ENCODE data around the gene TTC31.
"Not testable (repeated sequence)": the region's sequence is repeated elsewhere in the genome, so short reads cannot be mapped to it uniquely, and the experiment has no call there.

Gene TTC31

GRCh38 chr2:74457549-74458131 is 25.2 kb upstream of the TTC31 start:
- peak; percentile 58 for DNase-seq

- DNase-seq, result peak; percentile 99
These were observed 24.5 kb upstream of the TTC31 start, which contains the start of gene WBP1 for GRCh38 chr2:74458132-74458937. WBP1 (plus strand) TSS chr2:74458438; CDS start chr2:74458603, 165 bp downstream.

- DNase-seq, result no peak
These were observed 23.9 kb upstream of the TTC31 start for GRCh38 chr2:74458938-74459363.

DNA sequence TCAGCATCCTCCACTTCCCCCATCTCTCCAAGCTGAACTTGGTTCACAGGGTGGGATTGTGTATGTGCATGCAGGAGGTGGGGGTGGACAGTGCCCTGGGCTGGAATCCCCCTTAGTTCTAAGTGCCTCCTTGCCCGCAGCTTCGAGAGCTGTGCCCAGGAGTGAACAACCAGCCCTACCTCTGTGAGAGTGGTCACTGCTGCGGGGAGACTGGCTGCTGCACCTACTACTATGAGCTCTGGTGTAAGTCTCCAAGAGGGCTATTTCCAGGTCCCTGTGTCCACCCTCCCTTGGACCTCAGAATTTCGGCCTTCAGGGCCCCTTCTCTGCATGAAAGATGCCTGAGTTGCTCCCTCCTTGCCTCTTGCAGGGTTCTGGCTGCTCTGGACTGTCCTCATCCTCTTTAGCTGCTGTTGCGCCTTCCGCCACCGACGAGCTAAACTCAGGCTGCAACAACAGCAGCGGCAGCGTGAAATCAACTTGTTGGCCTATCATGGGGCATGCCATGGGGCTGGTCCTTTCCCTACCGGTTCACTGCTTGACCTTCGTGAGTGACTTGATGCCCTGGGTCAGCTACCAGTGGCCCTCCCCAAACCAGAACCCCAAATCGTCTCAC is 23.3 kb upstream of the TTC31 start:
- not testable (repeated sequence) for DNase-seq

DNA sequence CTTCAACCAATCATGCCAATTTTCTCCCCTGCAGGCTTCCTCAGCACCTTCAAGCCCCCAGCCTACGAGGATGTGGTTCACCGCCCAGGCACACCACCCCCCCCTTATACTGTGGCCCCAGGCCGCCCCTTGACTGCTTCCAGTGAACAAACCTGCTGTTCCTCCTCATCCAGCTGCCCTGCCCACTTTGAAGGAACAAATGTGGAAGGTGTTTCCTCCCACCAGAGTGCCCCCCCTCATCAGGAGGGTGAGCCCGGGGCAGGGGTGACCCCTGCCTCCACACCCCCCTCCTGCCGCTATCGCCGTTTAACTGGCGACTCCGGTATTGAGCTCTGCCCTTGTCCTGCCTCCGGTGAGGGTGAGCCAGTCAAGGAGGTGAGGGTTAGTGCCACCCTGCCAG is 22.7 kb upstream of the TTC31 start:
- not testable (repeated sequence) for DNase-seq

- no peak for DNase-seq
These were observed 21.5 kb upstream of the TTC31 start for GRCh38 chr2:74461187-74462053.

DNA sequence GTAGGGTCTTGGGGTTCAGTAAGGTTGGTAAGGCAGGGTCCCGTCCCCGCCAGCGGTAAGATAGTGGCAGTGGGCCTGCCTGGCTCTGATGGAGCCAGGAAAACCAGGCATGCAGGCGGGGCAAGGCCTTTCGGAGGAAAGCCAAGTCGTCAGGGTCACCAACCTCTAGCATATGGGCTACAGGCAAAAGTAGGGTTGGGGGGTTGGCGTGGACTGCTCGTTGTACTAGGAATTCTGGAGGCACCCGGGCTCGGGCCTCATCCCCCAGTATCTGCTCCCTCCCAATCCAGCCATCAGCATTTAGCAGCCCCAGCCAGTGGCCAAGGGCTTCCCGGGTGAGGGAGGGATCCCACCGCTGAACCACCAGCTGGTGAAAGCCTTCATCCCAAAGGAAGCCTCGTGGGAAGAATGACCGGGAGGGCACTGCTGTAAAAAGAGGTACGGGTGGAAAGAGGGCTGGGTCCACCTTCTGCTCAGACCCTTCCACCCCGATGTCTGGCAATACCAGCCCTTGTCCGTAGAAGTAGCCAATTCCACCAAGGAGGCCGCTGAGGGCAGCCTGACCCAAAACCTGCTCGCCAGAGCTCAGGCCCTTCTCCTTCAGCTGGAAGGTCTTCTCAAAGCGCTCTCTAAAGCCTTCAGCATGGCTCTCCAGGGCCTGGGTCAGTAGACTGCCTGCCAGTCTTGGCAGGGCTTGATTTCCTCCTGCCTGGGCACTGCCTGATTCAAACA is 20.7 kb upstream of the TTC31 start:
- DNase-seq, result no peak

GRCh38 chr2:74462786-74463105 is 20.1 kb upstream of the TTC31 start:
- no peak for DNase-seq

- no peak for DNase-seq
These were observed 18.5 kb upstream of the TTC31 start for GRCh38 chr2:74464406-74464805.

GRCh38 chr2:74470742-74471141 is 12.1 kb upstream of the TTC31 start:
- not testable (repeated sequence) for DNase-seq

GRCh38 chr2:74471332-74472065 is 11.4 kb upstream of the TTC31 start:
- no peak for DNase-seq

DNA sequence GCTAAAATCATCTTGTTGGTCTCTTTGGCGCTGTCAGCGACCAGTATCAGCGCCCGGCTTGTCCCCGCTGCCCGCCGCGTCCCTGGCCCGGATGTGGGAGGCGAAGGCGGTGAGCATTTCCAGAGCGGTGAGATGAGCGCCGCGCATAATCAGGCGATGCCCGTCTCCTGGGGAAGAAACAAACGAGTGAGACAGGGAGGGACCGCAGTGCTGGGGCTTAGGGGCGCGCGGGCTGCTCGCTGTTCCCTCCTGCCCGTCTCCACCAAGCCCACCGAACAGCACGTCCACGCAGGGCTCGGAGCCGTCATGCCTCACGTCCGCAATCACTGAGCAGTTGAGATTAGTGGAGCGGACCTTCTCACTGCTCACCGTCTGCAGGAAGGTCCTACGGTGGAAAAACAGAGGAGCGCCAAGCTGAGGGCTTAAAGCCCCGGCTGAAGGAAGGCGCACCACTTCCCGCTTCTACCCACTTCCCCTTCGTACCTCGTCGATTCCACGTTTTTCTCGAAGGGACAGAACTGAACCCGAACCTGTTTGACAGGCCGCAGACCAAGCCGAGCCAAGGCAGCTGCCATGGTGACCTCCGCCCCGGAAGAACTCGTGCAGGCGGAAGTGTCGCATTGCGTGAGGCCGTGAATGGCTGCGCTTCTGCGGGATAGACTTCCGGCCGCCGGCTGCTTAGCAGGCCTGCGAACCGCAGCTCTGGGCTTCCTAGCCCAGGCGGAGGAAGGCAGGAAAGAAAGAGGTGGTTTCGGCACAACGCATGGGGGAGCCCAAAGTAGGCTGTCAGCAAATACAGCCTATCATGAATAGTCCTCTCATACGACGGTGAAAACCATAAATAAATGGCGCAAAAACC is 10.6 kb upstream of the TTC31 start, which contains the start of gene MRPL53:
MRPL53 (minus strand) TSS at position 595 of the 859 bp plus-strand sequence; CDS start at position 575, 20 bp downstream.
- peak; percentile 86 for DNase-seq

DNA sequence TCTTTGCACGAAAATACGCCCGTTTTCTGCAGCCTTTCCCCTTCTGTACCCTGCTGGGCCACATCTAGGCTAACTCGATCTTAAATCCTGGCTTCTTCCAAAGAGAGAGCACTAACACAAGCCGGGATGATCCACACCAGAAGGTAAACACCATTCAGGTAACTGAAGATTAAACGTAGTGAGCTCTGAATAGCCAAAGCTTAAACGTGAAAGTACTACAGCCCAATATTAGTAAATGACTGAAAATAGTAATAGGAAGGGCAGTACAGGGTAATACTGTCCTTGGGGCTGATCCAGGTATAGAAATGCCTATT is 10.0 kb upstream of the TTC31 start:
- DNase-seq, result no peak

DNA sequence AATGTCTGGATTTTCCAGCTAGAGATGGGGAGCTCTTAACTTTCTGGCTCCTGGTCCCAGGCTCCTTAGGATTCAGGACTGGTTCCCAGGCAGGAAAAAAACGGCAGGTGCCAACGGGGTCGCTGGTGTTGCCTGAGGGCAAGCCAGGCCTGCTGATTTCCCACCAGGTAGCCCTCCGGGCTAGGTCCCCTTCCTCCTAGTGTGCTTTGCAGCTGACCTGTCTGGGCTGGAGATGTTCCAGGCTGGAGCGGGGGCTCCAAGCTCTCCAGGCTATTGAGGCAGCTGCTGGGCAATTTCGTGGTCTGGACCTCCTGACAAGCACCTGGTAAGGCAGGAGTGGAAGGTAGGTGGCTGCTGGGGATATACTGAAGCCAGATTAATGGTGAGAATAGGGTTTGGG is 8.4 kb upstream of the TTC31 start:
- no peak for DNase-seq

- DNase-seq, result no peak
These were observed 8.0 kb upstream of the TTC31 start for GRCh38 chr2:74474899-74475298.

GRCh38 chr2:74481431-74481830 is 1.4 kb upstream of the TTC31 start:
- no peak for DNase-seq

GRCh38 chr2:74481961-74482800 is 700 bp upstream of the TTC31 start:
- DNase-seq, result no peak

GRCh38 chr2:74483675-74484164 is 839 bp downstream of the TTC31 start:
- not testable (repeated sequence) for DNase-seq

GRCh38 chr2:74486141-74486540 is 3.3 kb downstream of the TTC31 start:
- no peak for DNase-seq
